ENCODE results near the gene RAB11FIP5. TPM values are rescaled to one million over a fixed set of nuclear protein-coding genes. Genes with fewer than 3 reads are reported as not detected.

RAB11FIP5 gene, protein sequence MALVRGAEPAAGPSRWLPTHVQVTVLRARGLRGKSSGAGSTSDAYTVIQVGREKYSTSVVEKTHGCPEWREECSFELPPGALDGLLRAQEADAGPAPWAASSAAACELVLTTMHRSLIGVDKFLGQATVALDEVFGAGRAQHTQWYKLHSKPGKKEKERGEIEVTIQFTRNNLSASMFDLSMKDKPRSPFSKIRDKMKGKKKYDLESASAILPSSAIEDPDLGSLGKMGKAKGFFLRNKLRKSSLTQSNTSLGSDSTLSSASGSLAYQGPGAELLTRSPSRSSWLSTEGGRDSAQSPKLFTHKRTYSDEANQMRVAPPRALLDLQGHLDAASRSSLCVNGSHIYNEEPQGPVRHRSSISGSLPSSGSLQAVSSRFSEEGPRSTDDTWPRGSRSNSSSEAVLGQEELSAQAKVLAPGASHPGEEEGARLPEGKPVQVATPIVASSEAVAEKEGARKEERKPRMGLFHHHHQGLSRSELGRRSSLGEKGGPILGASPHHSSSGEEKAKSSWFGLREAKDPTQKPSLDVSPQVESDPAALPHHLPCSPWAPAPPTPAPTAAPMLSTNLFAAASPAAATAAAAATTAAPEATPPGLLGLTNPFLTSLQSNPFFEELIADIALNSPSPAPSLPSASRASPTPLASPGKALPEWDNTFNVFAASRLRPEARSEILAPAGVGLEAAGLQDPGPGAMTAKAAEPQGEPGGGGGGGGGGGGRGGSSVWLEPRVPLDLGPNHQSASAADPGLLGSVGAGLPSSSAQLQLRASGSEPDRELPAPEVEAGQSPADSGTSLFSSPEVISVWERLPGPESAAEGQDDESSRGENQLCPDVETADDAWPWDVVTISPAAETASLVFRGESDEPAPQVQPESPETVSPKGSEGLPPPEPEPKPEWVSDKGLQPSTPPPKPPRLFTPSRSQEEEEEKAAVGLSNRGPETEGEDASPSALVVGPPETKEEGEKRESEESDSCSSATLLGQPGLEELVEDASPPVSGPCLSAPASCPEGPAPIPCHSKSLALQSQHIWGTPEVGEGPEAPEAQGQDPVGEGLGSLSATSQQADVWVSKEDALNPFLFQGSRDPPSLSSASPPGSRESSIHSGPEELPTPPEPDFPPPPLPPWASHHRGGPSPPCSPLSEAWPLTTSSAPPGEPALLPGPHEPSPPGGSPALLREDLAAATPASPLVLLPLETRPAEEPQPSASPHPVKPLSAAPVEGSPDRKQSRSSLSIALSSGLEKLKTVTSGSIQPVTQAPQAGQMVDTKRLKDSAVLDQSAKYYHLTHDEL (N-terminal part only)
- 1 to 10 TPM; 4.8 to 4.9 TPM for total RNA-seq

DNA sequence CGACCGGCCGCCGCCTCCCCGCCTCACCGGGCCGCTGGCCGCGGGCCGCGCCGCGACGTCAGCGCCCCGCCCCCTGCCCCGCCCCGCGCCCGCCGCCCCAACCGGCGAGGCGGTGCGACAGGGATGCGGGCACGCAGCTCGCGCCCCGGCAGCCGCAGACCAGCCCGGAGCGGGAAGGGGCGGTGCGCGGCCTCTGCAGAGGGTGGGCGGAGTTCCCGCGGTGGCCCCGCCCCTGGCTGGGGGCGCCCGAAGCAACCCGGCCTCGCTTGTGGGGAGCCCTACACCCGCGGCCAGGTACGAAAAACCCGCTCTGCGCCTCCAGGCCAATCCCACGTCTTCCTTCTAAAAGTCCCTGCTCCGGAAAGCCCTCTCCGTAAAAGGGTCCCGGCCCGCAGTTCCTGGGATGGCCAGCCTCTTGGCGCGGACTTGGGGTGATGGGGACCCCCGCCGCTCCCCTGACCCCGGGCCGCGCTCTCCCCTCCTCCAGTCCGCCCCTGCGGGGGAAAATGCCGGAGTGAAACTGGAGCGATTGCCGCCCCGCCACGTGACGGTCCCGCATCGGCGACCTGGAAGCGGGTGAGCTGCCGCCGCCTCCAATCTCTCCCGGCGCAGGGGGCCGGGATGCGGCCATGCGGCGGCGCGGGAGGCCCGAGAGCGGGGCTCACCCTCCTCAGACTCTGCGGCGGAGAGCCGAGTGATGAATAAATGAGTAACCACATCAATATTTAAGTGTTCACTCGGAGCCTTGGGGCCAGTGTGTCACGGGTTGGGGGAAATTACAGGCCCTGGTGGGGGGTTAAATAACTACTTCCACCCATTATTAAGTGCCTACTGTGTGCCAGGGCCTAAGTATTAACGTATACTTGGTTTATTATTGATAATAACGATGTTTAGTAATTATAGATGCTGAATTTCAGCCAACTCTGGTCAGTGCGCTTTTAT, at the start of gene RAB11FIP5:
RAB11FIP5 (minus strand) TSS at position 36 of the 942 bp plus-strand sequence. CDS start 171 bp downstream, outside the sequence.
- peaks cover 12% of the 10 kb centered on the region for H3K4me1 Mint-ChIP-seq
- ATAC-seq (ENCODE audit: low read depth), result peak; percentile 78
- no peaks in the 10 kb centered on the region for H3K9me3 Mint-ChIP-seq
- no peaks in the 10 kb centered on the region for H3K36me3 Mint-ChIP-seq
- DNase-seq, result peak; percentile 80
- H3K4me3 Mint-ChIP-seq, result peak within 1 kb of the TSS; percentile 79
- H3K27ac Mint-ChIP-seq, result peak within 1 kb of the TSS; percentile 45
- H3K27me3 Mint-ChIP-seq, result peaks cover 35% of the 10 kb centered on the region
- POLR2A ChIA-PET, result interaction anchor here (2.4 kb wide), 1 partner anchor 120 kb away, joined by 6 read pairs; the partner anchor contains the start of genes CCT7 and PRADC1

- no peak overlapping the region for H3K27ac Mint-ChIP-seq
- no peak overlapping the region for H3K4me3 Mint-ChIP-seq
- H3K9me3 Mint-ChIP-seq, result no peaks in the 10 kb centered on the region
- H3K4me1 Mint-ChIP-seq, result peaks cover 3% of the 10 kb centered on the region
- peaks cover 47% of the 10 kb centered on the region for H3K27me3 Mint-ChIP-seq
- DNase-seq (peak; percentile 63), ATAC-seq (ENCODE audit: low read depth) (peak; percentile 66)
- POLR2A ChIA-PET, result no interaction called here
- no peaks in the 10 kb centered on the region for H3K36me3 Mint-ChIP-seq
Measured at GRCh38 chr2:73156539-73157124, 43.9 kb upstream of the RAB11FIP5 start.

- Mint-ChIP-seq H3K36me3 (no peaks in the 10 kb centered on the region), H3K27me3 (peaks cover 30% of the 10 kb centered on the region), H3K4me3 (no peak overlapping the region), H3K27ac (no peak overlapping the region), H3K9me3 (no peaks in the 10 kb centered on the region), H3K4me1 (peaks cover 8% of the 10 kb centered on the region)
- DNase-seq (no peak), ATAC-seq (ENCODE audit: low read depth) (no peak)
- POLR2A ChIA-PET, result no interaction called here
Measured at GRCh38 chr2:73142937-73143336, 30.2 kb upstream of the RAB11FIP5 start.

DNA sequence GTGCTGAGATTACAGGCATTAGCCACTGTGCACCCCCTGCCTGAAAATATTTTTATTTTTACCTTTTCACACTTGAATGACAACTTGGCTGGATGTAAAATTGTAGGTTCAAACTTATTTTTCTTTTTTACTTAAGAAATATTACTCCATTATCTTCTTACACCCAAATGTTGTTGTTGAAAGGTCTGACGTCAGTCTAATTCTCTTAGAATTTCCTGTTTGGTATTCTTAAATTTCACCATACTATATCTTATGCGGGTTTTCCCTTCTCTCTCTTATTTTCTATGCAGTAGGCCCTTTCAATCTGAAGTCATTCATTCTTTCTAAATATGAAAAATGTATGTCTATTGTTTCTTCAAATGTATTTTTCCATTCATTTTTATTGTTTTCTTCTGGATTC, 29.1 kb upstream of the RAB11FIP5 start:
- POLR2A ChIA-PET, result no interaction called here
- peaks cover 8% of the 10 kb centered on the region for H3K4me1 Mint-ChIP-seq
- no peak overlapping the region for H3K27ac Mint-ChIP-seq
- peaks cover 24% of the 10 kb centered on the region for H3K27me3 Mint-ChIP-seq
- no peaks in the 10 kb centered on the region for H3K9me3 Mint-ChIP-seq
- H3K4me3 Mint-ChIP-seq, result no peak overlapping the region
- H3K36me3 Mint-ChIP-seq, result no peaks in the 10 kb centered on the region
- DNase-seq (no peak), ATAC-seq (ENCODE audit: low read depth) (no peak)

DNA sequence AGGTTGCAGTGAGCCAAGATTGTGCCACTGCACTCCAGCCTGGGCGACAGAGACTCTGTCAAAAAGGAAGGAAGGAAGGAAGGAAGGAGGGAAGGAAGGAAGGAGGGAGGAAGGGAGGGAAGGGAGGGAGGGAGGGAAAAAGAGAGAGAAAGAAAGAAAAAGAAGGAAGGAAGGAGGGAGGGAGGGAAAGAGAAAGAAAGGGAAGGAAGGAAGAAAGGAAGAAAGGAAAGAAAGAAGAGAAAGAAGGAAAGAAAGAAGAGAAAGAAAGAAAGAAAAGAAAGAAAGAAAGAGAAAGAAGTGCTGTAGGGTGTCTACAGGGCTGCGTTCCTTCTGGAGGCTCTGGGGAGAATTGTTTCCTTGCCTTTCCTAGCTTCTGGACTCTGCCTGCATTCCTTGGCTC, 22.5 kb upstream of the RAB11FIP5 start:
- Mint-ChIP-seq H3K27ac (no peak overlapping the region), H3K9me3 (no peaks in the 10 kb centered on the region), H3K27me3 (peaks cover 24% of the 10 kb centered on the region), H3K4me3 (no peak overlapping the region), H3K36me3 (no peaks in the 10 kb centered on the region), H3K4me1 (no peaks in the 10 kb centered on the region)
- POLR2A ChIA-PET, result no interaction called here
- DNase-seq, result no peak
- ATAC-seq (ENCODE audit: low read depth), result no peak

GRCh38 chr2:73134471-73134870, 21.7 kb upstream of the RAB11FIP5 start:
- POLR2A ChIA-PET, result no interaction called here
- no peak for DNase-seq
- no peak overlapping the region for H3K4me3 Mint-ChIP-seq
- H3K36me3 Mint-ChIP-seq, result no peaks in the 10 kb centered on the region
- ATAC-seq (ENCODE audit: low read depth), result no peak
- H3K27me3 Mint-ChIP-seq, result peaks cover 25% of the 10 kb centered on the region
- no peaks in the 10 kb centered on the region for H3K9me3 Mint-ChIP-seq
- H3K4me1 Mint-ChIP-seq, result no peaks in the 10 kb centered on the region
- H3K27ac Mint-ChIP-seq, result no peak overlapping the region

- H3K9me3 Mint-ChIP-seq, result no peaks in the 10 kb centered on the region
- POLR2A ChIA-PET, result no interaction called here
- H3K36me3 Mint-ChIP-seq, result no peaks in the 10 kb centered on the region
Measured at GRCh38 chr2:73133566-73134197, 20.9 kb upstream of the RAB11FIP5 start.

GRCh38 chr2:73131807-73132206, 19.1 kb upstream of the RAB11FIP5 start:
- Mint-ChIP-seq H3K36me3 (no peaks in the 10 kb centered on the region), H3K27me3 (peaks cover 36% of the 10 kb centered on the region), H3K4me3 (no peak overlapping the region), H3K27ac (no peak overlapping the region), H3K9me3 (no peaks in the 10 kb centered on the region), H3K4me1 (no peaks in the 10 kb centered on the region)
- ATAC-seq (ENCODE audit: low read depth) (no peak), DNase-seq (no peak)
- POLR2A ChIA-PET, result no interaction called here

More at GRCh38 chr2:73133566-73134197, 20.9 kb upstream of the RAB11FIP5 start:
- ATAC-seq (ENCODE audit: low read depth) (no peak), DNase-seq (no peak)
- Mint-ChIP-seq H3K4me1 (no peaks in the 10 kb centered on the region), H3K4me3 (no peak overlapping the region), H3K27ac (no peak overlapping the region), H3K27me3 (peaks cover 32% of the 10 kb centered on the region)

DNA sequence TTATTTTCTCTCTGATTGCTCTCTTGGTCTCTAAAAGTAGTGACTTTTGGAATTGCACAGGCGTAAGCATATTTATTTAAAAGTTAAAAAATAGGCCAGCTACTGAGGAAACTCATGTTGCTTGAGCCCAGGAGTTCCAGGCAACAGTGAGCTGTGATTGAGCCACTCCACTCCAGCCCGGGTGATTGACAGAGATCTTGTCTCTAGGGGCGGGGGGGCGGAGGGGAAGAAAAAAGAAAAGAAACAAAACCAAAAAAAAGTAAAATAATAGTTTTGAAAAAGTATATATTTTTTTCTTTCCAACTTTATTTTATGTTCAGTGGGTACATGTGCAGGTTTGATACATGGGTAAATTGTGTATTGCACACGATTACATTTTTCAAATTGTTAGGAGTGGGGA, 18.0 kb upstream of the RAB11FIP5 start:
- POLR2A ChIA-PET, result no interaction called here
- H3K36me3 Mint-ChIP-seq, result no peaks in the 10 kb centered on the region

GRCh38 chr2:73128841-73129535, 16.2 kb upstream of the RAB11FIP5 start:
- no peak for ATAC-seq (ENCODE audit: low read depth)
- POLR2A ChIA-PET, result no interaction called here
- Mint-ChIP-seq H3K4me1 (no peaks in the 10 kb centered on the region), H3K36me3 (no peaks in the 10 kb centered on the region), H3K27me3 (peaks cover 27% of the 10 kb centered on the region), H3K27ac (no peak overlapping the region), H3K4me3 (no peak overlapping the region), H3K9me3 (no peaks in the 10 kb centered on the region)
- no peak for DNase-seq

More for the DNA sequence above, 18.0 kb upstream of the RAB11FIP5 start:
- Mint-ChIP-seq H3K27me3 (peaks cover 33% of the 10 kb centered on the region), H3K9me3 (no peaks in the 10 kb centered on the region), H3K27ac (no peak overlapping the region), H3K4me3 (no peak overlapping the region), H3K4me1 (no peaks in the 10 kb centered on the region)
- DNase-seq (no peak), ATAC-seq (ENCODE audit: low read depth) (no peak)

DNA sequence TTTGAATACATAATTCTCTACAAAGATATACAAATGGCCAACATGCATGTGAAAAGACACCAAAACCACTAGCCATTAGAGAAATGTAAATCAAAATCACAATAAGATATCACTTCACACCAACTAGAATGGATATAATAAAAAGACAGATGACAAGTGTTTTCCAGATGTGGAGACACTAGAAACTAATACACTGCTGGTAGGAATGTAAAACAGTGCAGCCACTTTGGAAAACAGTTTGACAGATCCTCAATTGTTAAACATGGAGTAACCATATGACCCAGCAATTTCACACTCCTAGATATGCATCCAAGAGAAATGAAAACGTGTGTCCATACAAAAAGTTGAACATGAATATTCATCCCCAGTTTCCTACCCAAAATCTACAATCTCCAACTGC, 9.8 kb upstream of the RAB11FIP5 start:
- Mint-ChIP-seq H3K4me1 (peaks cover 3% of the 10 kb centered on the region), H3K9me3 (no peaks in the 10 kb centered on the region), H3K4me3 (no peak overlapping the region), H3K36me3 (no peaks in the 10 kb centered on the region), H3K27ac (no peak overlapping the region), H3K27me3 (peaks cover 33% of the 10 kb centered on the region)
- POLR2A ChIA-PET, result no interaction called here
- ATAC-seq (ENCODE audit: low read depth) (no peak), DNase-seq (no peak)

Data from activated naive CD8-positive, alpha-beta T cell treated with anti-CD3 and anti-CD28 coated beads, Interleukin-2, amount 10 ng/mL, durations not matched to agents 7 days and 5 days (primary cell).